ENCODE data around the gene SSH2.

DNA sequence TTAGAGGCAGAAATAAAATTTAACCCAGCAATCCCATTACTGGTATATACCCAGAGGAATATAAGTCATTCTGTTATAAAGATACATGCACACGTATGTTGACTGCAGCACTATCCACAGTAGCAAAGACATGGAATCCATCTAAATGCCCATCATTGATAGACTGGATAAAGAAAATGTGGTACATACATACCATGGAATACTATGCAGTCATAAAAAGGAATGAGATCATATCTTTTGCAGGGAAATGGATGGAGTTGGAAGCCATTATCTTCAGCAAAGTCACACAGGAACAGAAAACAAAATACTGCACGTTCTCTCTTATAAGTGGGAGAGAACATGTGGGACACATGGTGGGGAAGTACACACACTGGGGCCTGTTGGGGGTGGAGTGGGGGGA, 23.1 kb downstream of the SSH2 start:
- TF ChIP-seq FOXA1 (IDR thresholded peaks at IDR 0.05): no peak
- TF ChIP-seq, protein P1, sequence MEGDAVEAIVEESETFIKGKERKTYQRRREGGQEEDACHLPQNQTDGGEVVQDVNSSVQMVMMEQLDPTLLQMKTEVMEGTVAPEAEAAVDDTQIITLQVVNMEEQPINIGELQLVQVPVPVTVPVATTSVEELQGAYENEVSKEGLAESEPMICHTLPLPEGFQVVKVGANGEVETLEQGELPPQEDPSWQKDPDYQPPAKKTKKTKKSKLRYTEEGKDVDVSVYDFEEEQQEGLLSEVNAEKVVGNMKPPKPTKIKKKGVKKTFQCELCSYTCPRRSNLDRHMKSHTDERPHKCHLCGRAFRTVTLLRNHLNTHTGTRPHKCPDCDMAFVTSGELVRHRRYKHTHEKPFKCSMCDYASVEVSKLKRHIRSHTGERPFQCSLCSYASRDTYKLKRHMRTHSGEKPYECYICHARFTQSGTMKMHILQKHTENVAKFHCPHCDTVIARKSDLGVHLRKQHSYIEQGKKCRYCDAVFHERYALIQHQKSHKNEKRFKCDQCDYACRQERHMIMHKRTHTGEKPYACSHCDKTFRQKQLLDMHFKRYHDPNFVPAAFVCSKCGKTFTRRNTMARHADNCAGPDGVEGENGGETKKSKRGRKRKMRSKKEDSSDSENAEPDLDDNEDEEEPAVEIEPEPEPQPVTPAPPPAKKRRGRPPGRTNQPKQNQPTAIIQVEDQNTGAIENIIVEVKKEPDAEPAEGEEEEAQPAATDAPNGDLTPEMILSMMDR (IDR thresholded peaks at IDR 0.05; ENCODE audit: low read depth, low read length, missing input control): no peak
- TF ChIP-seq ATF3 (IDR thresholded peaks at IDR 0.05): no peak
- TF ChIP-seq RAD21 (IDR thresholded peaks at IDR 0.05): no peak
- TF ChIP-seq, protein P2, sequence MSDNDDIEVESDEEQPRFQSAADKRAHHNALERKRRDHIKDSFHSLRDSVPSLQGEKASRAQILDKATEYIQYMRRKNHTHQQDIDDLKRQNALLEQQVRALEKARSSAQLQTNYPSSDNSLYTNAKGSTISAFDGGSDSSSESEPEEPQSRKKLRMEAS (IDR thresholded peaks at IDR 0.05): no peak
- TF ChIP-seq, protein P3, sequence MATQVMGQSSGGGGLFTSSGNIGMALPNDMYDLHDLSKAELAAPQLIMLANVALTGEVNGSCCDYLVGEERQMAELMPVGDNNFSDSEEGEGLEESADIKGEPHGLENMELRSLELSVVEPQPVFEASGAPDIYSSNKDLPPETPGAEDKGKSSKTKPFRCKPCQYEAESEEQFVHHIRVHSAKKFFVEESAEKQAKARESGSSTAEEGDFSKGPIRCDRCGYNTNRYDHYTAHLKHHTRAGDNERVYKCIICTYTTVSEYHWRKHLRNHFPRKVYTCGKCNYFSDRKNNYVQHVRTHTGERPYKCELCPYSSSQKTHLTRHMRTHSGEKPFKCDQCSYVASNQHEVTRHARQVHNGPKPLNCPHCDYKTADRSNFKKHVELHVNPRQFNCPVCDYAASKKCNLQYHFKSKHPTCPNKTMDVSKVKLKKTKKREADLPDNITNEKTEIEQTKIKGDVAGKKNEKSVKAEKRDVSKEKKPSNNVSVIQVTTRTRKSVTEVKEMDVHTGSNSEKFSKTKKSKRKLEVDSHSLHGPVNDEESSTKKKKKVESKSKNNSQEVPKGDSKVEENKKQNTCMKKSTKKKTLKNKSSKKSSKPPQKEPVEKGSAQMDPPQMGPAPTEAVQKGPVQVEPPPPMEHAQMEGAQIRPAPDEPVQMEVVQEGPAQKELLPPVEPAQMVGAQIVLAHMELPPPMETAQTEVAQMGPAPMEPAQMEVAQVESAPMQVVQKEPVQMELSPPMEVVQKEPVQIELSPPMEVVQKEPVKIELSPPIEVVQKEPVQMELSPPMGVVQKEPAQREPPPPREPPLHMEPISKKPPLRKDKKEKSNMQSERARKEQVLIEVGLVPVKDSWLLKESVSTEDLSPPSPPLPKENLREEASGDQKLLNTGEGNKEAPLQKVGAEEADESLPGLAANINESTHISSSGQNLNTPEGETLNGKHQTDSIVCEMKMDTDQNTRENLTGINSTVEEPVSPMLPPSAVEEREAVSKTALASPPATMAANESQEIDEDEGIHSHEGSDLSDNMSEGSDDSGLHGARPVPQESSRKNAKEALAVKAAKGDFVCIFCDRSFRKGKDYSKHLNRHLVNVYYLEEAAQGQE (IDR thresholded peaks at IDR 0.05): no peak
- no peak for TF ChIP-seq GABPA (IDR thresholded peaks at IDR 0.05 in 1 of 2, conservative IDR thresholded peaks at IDR 0.05 in 1 of 2)
- TF ChIP-seq RXRA (IDR thresholded peaks at IDR 0.05): no peak
- TF ChIP-seq YY1 (IDR thresholded peaks at IDR 0.05): no peak
- no peak for TF ChIP-seq EGR1 (IDR thresholded peaks at IDR 0.05; ENCODE audit: low read depth in 2 of 2)
- TF ChIP-seq JUND (IDR thresholded peaks at IDR 0.05): no peak
- TF ChIP-seq SP1 (IDR thresholded peaks at IDR 0.05): no peak
- no peak for TF ChIP-seq HNF4A (conservative IDR thresholded peaks at IDR 0.05)
